Measurements from ENCODE around the gene CKM. TPM values are rescaled to one million over a fixed set of nuclear protein-coding genes. Genes with fewer than 3 reads are reported as not detected.
"Not testable (repeated sequence)": the region's sequence is repeated elsewhere in the genome, so short reads cannot be mapped to it uniquely, and the experiment has no call there.

CKM gene
- total RNA-seq, 1 donor from 2014 or later, result not detected

GRCh38 chr19:45283443-45284033 is 39.1 kb downstream of the CKM start:
- intact Hi-C loops (cut with micrococcal nuclease), result no loop called here
- Mint-ChIP-seq H3K36me3 (ENCODE audit: low read depth) (peaks cover 14% of the 10 kb centered on the region), H3K9me3 (peaks cover 7% of the 10 kb centered on the region), H3K4me1 (ENCODE audit: low read depth) (no peaks in the 10 kb centered on the region), H3K4me3 (no peak overlapping the region), H3K27me3 (ENCODE audit: insufficient read depth) (no peaks in the 10 kb centered on the region), H3K27ac (no peak overlapping the region)
- DNase-seq (ENCODE audit: low spot score), result no peak

GRCh38 chr19:45280471-45280961 is 42.2 kb downstream of the CKM start:
- H3K27ac Mint-ChIP-seq, result no peak overlapping the region
- intact Hi-C loops (cut with micrococcal nuclease), result no loop called here
- peaks cover 7% of the 10 kb centered on the region for H3K9me3 Mint-ChIP-seq
- no peak overlapping the region for H3K4me3 Mint-ChIP-seq
- no peak for DNase-seq (ENCODE audit: low spot score)
- peaks cover 9% of the 10 kb centered on the region for H3K36me3 Mint-ChIP-seq (ENCODE audit: low read depth)
- no peaks in the 10 kb centered on the region for H3K27me3 Mint-ChIP-seq (ENCODE audit: insufficient read depth)
- no peaks in the 10 kb centered on the region for H3K4me1 Mint-ChIP-seq (ENCODE audit: low read depth)

GRCh38 chr19:45279587-45280192 is 43.0 kb downstream of the CKM start:
- intact Hi-C loops (cut with micrococcal nuclease), result no loop called here
- H3K4me3 Mint-ChIP-seq, result no peak overlapping the region
- H3K36me3 Mint-ChIP-seq (ENCODE audit: low read depth), result peaks cover 9% of the 10 kb centered on the region
- no peak for DNase-seq (ENCODE audit: low spot score)
- no peak overlapping the region for H3K27ac Mint-ChIP-seq
- H3K9me3 Mint-ChIP-seq, result peaks cover 7% of the 10 kb centered on the region
- no peaks in the 10 kb centered on the region for H3K4me1 Mint-ChIP-seq (ENCODE audit: low read depth)
- H3K27me3 Mint-ChIP-seq (ENCODE audit: insufficient read depth), result no peaks in the 10 kb centered on the region

GRCh38 chr19:45278087-45278486 is 44.6 kb downstream of the CKM start:
- H3K27me3 Mint-ChIP-seq (ENCODE audit: insufficient read depth), result no peaks in the 10 kb centered on the region
- no peak overlapping the region for H3K4me3 Mint-ChIP-seq
- no peak for DNase-seq (ENCODE audit: low spot score)
- H3K27ac Mint-ChIP-seq, result no peak overlapping the region
- intact Hi-C loops (cut with micrococcal nuclease), result no loop called here
- no peaks in the 10 kb centered on the region for H3K4me1 Mint-ChIP-seq (ENCODE audit: low read depth)
- H3K36me3 Mint-ChIP-seq (ENCODE audit: low read depth), result peaks cover 6% of the 10 kb centered on the region
- H3K9me3 Mint-ChIP-seq, result no peaks in the 10 kb centered on the region

DNA sequence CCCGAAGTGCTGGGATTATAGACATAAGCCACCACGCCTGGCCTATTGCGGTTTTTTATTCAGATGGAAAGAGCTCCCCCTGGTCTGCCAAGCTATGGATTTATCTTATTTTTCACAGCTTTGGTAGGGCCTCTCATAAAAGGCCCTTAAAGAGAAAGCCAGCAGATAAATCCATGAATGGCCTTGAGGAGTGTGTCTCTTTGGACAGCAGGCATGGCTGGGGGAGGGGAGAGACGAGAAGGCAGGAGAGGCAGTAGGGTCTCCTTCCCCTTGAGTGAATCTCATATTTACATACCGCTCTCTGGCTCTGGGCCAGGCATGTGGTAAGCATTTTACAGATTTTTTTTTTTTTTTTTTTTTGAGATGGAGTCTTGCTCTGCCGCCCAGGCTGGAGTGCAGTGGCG is 46.4 kb downstream of the CKM start:
- DNase-seq (ENCODE audit: low spot score), result no peak
- H3K27me3 Mint-ChIP-seq (ENCODE audit: insufficient read depth), result no peaks in the 10 kb centered on the region
- H3K9me3 Mint-ChIP-seq, result no peaks in the 10 kb centered on the region
- no peak overlapping the region for H3K27ac Mint-ChIP-seq
- intact Hi-C loops (cut with micrococcal nuclease), result no loop called here
- H3K4me1 Mint-ChIP-seq (ENCODE audit: low read depth), result no peaks in the 10 kb centered on the region
- H3K4me3 Mint-ChIP-seq, result no peak overlapping the region
- peaks cover 10% of the 10 kb centered on the region for H3K36me3 Mint-ChIP-seq (ENCODE audit: low read depth)

DNA sequence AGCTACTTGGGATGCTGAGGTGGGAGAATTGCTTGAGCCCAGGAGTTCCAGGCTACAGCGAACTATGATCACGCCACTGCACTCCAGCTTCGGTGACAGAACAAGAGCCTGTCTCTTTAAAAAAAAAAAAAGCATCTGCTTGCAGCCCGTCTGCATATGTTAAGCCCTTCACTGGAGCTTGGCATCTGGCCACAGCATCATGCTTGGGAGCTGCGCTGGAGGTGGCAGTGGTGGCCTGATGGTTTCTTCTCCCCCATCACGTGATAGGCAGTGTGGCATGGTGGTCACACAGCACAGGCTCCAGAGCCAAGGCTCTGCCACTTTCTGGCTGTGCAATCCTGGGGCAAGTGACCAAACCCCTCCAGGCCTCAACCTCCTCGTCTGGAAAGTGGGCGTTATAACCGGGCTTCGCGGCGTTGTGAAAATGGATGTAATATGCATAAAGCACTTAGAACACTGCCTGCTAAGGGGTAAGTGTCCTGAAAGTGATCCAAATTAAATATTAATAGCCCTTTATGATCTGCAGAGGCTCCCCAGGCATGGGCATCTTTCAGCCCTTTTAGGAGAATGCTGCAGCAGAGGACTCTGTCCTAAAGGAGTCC is 47.2 kb downstream of the CKM start:
- no peaks in the 10 kb centered on the region for H3K9me3 Mint-ChIP-seq
- H3K36me3 Mint-ChIP-seq (ENCODE audit: low read depth), result peaks cover 10% of the 10 kb centered on the region
- H3K27ac Mint-ChIP-seq, result no peak overlapping the region
- DNase-seq (ENCODE audit: low spot score), result no peak
- no peaks in the 10 kb centered on the region for H3K27me3 Mint-ChIP-seq (ENCODE audit: insufficient read depth)
- H3K4me1 Mint-ChIP-seq (ENCODE audit: low read depth), result no peaks in the 10 kb centered on the region
- intact Hi-C loops (cut with micrococcal nuclease), result no loop called here
- no peak overlapping the region for H3K4me3 Mint-ChIP-seq

DNA sequence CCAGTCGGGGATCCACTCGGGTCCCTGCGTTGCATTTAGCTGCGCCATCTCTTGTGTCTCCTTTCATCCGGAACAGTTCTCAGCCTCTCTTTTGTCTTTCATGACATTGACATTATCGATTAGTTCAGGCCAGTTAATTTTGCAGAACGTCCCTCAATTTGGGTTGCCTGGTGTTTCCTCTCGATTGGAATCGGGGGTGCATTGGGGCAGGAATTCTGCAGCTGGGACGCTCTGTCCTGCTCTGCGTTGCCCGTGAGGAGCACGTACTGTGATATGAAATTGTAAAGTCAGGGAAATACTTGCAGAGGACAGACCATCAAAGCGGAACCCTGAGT is 49.2 kb downstream of the CKM start:
- no peaks in the 10 kb centered on the region for H3K4me1 Mint-ChIP-seq (ENCODE audit: low read depth)
- DNase-seq (ENCODE audit: low spot score), result no peak
- H3K27ac Mint-ChIP-seq, result no peak overlapping the region
- H3K36me3 Mint-ChIP-seq (ENCODE audit: low read depth), result peaks cover 10% of the 10 kb centered on the region
- intact Hi-C loops (cut with micrococcal nuclease), result no loop called here
- H3K4me3 Mint-ChIP-seq, result no peak overlapping the region
- no peaks in the 10 kb centered on the region for H3K9me3 Mint-ChIP-seq
- H3K27me3 Mint-ChIP-seq (ENCODE audit: insufficient read depth), result no peaks in the 10 kb centered on the region

DNA sequence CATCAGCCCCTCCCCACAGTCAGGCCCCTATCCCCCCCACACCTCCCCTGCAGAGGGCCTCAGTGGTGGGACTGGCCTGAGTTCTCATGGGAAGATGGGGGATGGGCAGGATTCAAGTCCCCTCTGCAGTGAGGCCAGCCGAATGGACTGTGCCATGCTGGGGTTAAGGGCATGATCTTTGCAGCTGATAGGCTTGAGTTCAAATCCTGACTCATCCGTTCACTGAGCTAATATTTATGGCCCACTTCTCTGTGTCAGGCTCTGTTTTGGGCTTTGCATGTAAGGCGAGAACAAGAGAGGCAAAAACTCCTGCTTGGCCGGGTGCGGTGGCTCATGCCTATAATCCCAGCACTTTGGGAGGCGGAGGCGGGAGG is 51.0 kb downstream of the CKM start:
- no peaks in the 10 kb centered on the region for H3K9me3 Mint-ChIP-seq
- H3K27ac Mint-ChIP-seq, result no peak overlapping the region
- H3K4me1 Mint-ChIP-seq (ENCODE audit: low read depth), result no peaks in the 10 kb centered on the region
- H3K27me3 Mint-ChIP-seq (ENCODE audit: insufficient read depth), result no peaks in the 10 kb centered on the region
- peaks cover 10% of the 10 kb centered on the region for H3K36me3 Mint-ChIP-seq (ENCODE audit: low read depth)
- no peak for DNase-seq (ENCODE audit: low spot score)
- no peak overlapping the region for H3K4me3 Mint-ChIP-seq
- intact Hi-C loops (cut with micrococcal nuclease), result no loop called here

DNA sequence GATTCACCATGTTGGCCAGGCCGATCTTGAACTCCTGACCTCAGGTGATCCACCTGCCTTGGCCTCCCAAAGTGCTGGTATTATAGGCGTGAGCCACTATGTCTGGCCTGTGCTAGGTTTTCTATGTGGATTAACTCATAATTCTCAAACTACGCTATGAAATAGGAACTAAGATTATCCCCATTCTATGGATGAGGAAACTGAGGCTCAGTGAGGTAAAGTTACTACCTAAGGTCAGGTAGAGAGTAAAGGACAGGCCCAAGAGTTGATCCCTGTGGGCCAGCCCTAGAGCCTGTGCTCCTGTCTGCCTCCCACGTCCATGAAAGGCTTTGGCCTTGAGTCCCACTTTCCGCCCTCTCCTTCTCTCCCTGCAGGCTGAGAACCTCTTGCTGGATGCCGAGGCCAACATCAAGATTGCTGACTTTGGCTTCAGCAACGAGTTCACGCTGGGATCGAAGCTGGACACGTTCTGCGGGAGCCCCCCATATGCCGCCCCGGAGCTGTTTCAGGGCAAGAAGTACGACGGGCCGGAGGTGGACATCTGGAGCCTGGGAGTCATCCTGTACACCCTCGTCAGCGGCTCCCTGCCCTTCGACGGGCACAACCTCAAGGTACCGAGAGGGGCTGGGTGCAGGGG is 51.5 kb downstream of the CKM start:
- no peak for DNase-seq (ENCODE audit: low spot score)
- H3K27ac Mint-ChIP-seq, result no peak overlapping the region
- H3K4me3 Mint-ChIP-seq, result no peak overlapping the region
- peaks cover 10% of the 10 kb centered on the region for H3K36me3 Mint-ChIP-seq (ENCODE audit: low read depth)
- H3K4me1 Mint-ChIP-seq (ENCODE audit: low read depth), result no peaks in the 10 kb centered on the region
- no peaks in the 10 kb centered on the region for H3K27me3 Mint-ChIP-seq (ENCODE audit: insufficient read depth)
- H3K9me3 Mint-ChIP-seq, result no peaks in the 10 kb centered on the region
- intact Hi-C loops (cut with micrococcal nuclease), result no loop called here

GRCh38 chr19:45269939-45270338 is 52.7 kb downstream of the CKM start:
- H3K9me3 Mint-ChIP-seq; H3K27ac Mint-ChIP-seq; H3K4me3 Mint-ChIP-seq; H3K36me3 Mint-ChIP-seq (ENCODE audit: low read depth); DNase-seq (ENCODE audit: low spot score); intact Hi-C loops (cut with micrococcal nuclease); H3K4me1 Mint-ChIP-seq (ENCODE audit: low read depth); H3K27me3 Mint-ChIP-seq (ENCODE audit: insufficient read depth): not testable (repeated sequence)

DNA sequence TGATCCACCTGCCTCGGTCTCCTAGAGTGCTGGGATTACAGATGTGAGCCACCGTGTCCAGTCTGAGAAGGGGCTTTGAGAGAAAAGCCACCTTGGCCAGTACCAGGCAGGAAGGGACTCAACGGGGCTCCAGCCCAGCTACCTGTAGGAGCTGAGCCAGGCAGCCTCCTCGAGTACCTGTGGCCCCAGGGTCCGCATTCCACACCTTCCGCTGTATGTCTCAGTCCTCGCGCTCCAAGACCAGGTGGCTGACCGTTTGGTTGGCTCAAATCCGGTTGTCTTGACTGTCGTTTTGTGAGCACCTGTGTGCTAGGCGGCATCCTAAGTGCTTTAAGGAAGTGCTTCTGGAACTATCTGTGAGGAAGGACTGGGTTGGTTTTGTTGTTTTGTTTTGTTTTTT is 55.4 kb downstream of the CKM start:
- no peak overlapping the region for H3K4me3 Mint-ChIP-seq
- H3K36me3 Mint-ChIP-seq (ENCODE audit: low read depth), result peaks cover 3% of the 10 kb centered on the region
- DNase-seq (ENCODE audit: low spot score), result no peak
- no peak overlapping the region for H3K27ac Mint-ChIP-seq
- no peaks in the 10 kb centered on the region for H3K9me3 Mint-ChIP-seq
- no peaks in the 10 kb centered on the region for H3K27me3 Mint-ChIP-seq (ENCODE audit: insufficient read depth)
- intact Hi-C loops (cut with micrococcal nuclease), result no loop called here
- no peaks in the 10 kb centered on the region for H3K4me1 Mint-ChIP-seq (ENCODE audit: low read depth)

DNA sequence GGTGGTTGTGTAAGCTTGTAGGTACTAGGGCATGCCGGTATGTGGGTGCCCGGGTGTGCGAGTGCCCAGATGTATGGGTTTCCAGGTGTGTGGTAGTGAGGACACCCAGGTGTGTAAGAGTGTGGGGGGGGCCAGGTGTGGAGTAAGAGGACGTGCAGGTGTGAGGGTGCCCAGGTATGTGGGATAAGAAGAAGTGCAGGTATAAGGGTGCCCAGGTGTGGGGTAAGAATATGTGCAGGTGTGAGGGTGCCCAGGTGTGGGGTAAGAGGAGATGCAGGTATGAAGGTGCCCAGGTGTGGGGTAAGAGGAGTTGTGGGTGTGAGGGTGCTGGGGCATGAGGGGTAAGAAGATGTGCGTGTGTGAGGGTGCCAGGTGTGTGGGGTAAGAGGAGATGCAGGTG is 57.3 kb downstream of the CKM start:
- no peak overlapping the region for H3K4me3 Mint-ChIP-seq
- H3K9me3 Mint-ChIP-seq, result no peaks in the 10 kb centered on the region
- no peaks in the 10 kb centered on the region for H3K4me1 Mint-ChIP-seq (ENCODE audit: low read depth)
- DNase-seq (ENCODE audit: low spot score), result no peak
- intact Hi-C loops (cut with micrococcal nuclease), result no loop called here
- no peak overlapping the region for H3K27ac Mint-ChIP-seq
- no peaks in the 10 kb centered on the region for H3K36me3 Mint-ChIP-seq (ENCODE audit: low read depth)
- H3K27me3 Mint-ChIP-seq (ENCODE audit: insufficient read depth), result no peaks in the 10 kb centered on the region

DNA sequence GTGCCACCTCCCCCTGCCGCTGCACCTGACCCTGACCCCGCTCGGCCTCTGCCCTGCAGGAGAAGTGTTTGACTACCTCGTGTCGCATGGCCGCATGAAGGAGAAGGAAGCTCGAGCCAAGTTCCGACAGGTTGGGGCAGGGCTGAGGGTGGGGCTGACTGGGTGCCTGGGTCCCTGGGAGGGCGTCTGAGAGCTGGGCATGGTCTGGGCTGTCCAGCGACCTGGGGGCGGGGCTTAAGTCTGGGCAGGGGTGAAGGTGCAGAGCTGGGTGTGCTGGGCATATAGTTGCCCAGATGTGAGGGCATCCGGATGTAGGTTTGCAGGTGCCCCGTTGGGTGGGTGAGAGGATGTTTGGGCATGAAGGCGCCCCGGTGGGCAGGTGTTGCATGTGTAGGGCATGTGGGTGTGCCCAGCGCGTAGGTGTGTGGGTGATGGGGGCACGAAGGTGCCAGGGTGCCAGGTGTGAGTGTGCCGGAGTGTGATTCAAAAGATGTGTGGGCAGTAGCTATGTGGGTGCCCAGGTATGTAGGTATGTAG is 57.8 kb downstream of the CKM start:
- no peak for DNase-seq (ENCODE audit: low spot score)
- no peak overlapping the region for H3K27ac Mint-ChIP-seq
- no peaks in the 10 kb centered on the region for H3K4me1 Mint-ChIP-seq (ENCODE audit: low read depth)
- intact Hi-C loops (cut with micrococcal nuclease), result no loop called here
- H3K36me3 Mint-ChIP-seq (ENCODE audit: low read depth), result no peaks in the 10 kb centered on the region
- H3K9me3 Mint-ChIP-seq, result no peaks in the 10 kb centered on the region
- H3K27me3 Mint-ChIP-seq (ENCODE audit: insufficient read depth), result no peaks in the 10 kb centered on the region
- H3K4me3 Mint-ChIP-seq, result no peak overlapping the region
